Ureter (tissue), 1 donor: Measurements from ENCODE around the gene SARS1. TPM values are rescaled to one million over a fixed set of nuclear protein-coding genes. Genes with fewer than 3 reads are reported as not detected.
"Not testable (repeated sequence)": the region's sequence is repeated elsewhere in the genome, so short reads cannot be mapped to it uniquely, and the experiment has no call there.

Experiments
- DNase-seq: peaks from one replicate; pipeline ENCODE4 v3.0.0-alpha.2; 2020; ENCODE audit warnings: low spot score
- total RNA-seq: library from RNA; stranded (reverse); gene quantifications from one replicate; pipeline ENCODE4 v1.2.4, GENCODE V29; 2023
- donor health status: DM: yes; HTN: yes; CAD: no.

Gene SARS1
- total RNA-seq, 1 donor from 2014 or later = 239 TPM

GRCh38 chr1:109275706-109276345 is 62.1 kb downstream of the SARS1 start:
- no peak for DNase-seq

GRCh38 chr1:109277434-109278204 is 63.9 kb downstream of the SARS1 start:
- DNase-seq = peak; percentile 81

- no peak for DNase-seq
Observed at GRCh38 chr1:109279615-109280278, 66.0 kb downstream of the SARS1 start.

- no peak for DNase-seq
Observed at GRCh38 chr1:109280862-109281261, 67.1 kb downstream of the SARS1 start.

- DNase-seq = peak; percentile 43
Observed at GRCh38 chr1:109281680-109282496, 68.2 kb downstream of the SARS1 start.

- no peak for DNase-seq
Observed at GRCh38 chr1:109282497-109282951, 68.8 kb downstream of the SARS1 start.

- peak; percentile 97 for DNase-seq
Observed at GRCh38 chr1:109282952-109283747, 69.4 kb downstream of the SARS1 start, which contains the start of gene PSRC1. TSS of gene PSRC1 (minus strand) at chr1:109283145.

GRCh38 chr1:109283748-109284600 is 70.3 kb downstream of the SARS1 start:
- DNase-seq = no peak

- DNase-seq = not testable (repeated sequence)
Observed at GRCh38 chr1:109286762-109287161, 73.0 kb downstream of the SARS1 start.

Other genes starting within 250 kb of the SARS1 start
- 18.8 TPM for gene WDR47, start 171.8 kb upstream of the SARS1 start, total RNA-seq
- gene TAF13, start 137.9 kb upstream of the SARS1 start, total RNA-seq = 27.0 TPM
- 55.1 TPM for gene TMEM167B, start 123.2 kb upstream of the SARS1 start, total RNA-seq
- 0.75 TPM for gene ELAPOR1, start 99.8 kb upstream of the SARS1 start, total RNA-seq
- 19.2 TPM for gene CELSR2, start 35.6 kb downstream of the SARS1 start, total RNA-seq
- 3.1 TPM for gene PSRC1, start 69.2 kb downstream of the SARS1 start, total RNA-seq
- not detected for gene MYBPHL, start 93.1 kb downstream of the SARS1 start, total RNA-seq
- 63.8 TPM for gene SORT1, start 184.0 kb downstream of the SARS1 start, total RNA-seq
- 78.1 TPM for gene PSMA5, start 212.5 kb downstream of the SARS1 start, total RNA-seq